ENCODE data around the gene NLRP3. TPM values are rescaled to one million over a fixed set of nuclear protein-coding genes. Genes with fewer than 3 reads are reported as not detected.

Gene NLRP3
- total RNA-seq, 1 donor from 2014 or later, result 0.44 TPM

GRCh38 chr1:247452447-247453039, 36.6 kb downstream of the NLRP3 start:
- DNase-seq (no peak), ATAC-seq (ENCODE audit: low read depth) (no peak)
- H3K4me3 Mint-ChIP-seq, result no peak overlapping the region
- POLR2A ChIA-PET, result no interaction called here
- intact Hi-C loops (cut with micrococcal nuclease), result no loop called here
- H3K27me3 Mint-ChIP-seq, result peaks cover 10% of the 10 kb centered on the region
- no peaks in the 10 kb centered on the region for H3K36me3 Mint-ChIP-seq (ENCODE audit: low read depth)
- H3K4me1 Mint-ChIP-seq, result no peaks in the 10 kb centered on the region
- CTCF ChIA-PET, result no interaction called here
- TF ChIP-seq CTCF (IDR thresholded peaks at IDR 0.05), result no peak
- H3K9me3 Mint-ChIP-seq, result no peaks in the 10 kb centered on the region
- H3K27ac Mint-ChIP-seq, result no peak overlapping the region

GRCh38 chr1:247453245-247453644, 37.3 kb downstream of the NLRP3 start:
- intact Hi-C loops (cut with micrococcal nuclease), result no loop called here
- no peak overlapping the region for H3K4me3 Mint-ChIP-seq
- H3K36me3 Mint-ChIP-seq (ENCODE audit: low read depth), result no peaks in the 10 kb centered on the region
- DNase-seq, result no peak
- no peak for ATAC-seq (ENCODE audit: low read depth)
- no peak for TF ChIP-seq CTCF (IDR thresholded peaks at IDR 0.05)
- H3K4me1 Mint-ChIP-seq, result no peaks in the 10 kb centered on the region
- H3K9me3 Mint-ChIP-seq, result no peaks in the 10 kb centered on the region
- CTCF ChIA-PET, result no interaction called here
- H3K27ac Mint-ChIP-seq, result no peak overlapping the region
- POLR2A ChIA-PET, result no interaction called here
- H3K27me3 Mint-ChIP-seq, result peaks cover 12% of the 10 kb centered on the region

- no peaks in the 10 kb centered on the region for H3K9me3 Mint-ChIP-seq
- intact Hi-C loops (cut with micrococcal nuclease), result no loop called here
- no peak overlapping the region for H3K4me3 Mint-ChIP-seq
- no peaks in the 10 kb centered on the region for H3K36me3 Mint-ChIP-seq (ENCODE audit: low read depth)
- ChIA-PET POLR2A (no interaction called here), CTCF (no interaction called here)
- ATAC-seq (ENCODE audit: low read depth) (no peak), DNase-seq (no peak)
- no peak for TF ChIP-seq CTCF (IDR thresholded peaks at IDR 0.05)
- H3K27me3 Mint-ChIP-seq, result peaks cover 12% of the 10 kb centered on the region
- H3K27ac Mint-ChIP-seq, result no peak overlapping the region
- H3K4me1 Mint-ChIP-seq, result no peaks in the 10 kb centered on the region
Measured at GRCh38 chr1:247453997-247454396, 38.0 kb downstream of the NLRP3 start.

GRCh38 chr1:247456021-247456420, 40.0 kb downstream of the NLRP3 start:
- intact Hi-C loops (cut with micrococcal nuclease), result no loop called here
- Mint-ChIP-seq H3K27me3 (peaks cover 12% of the 10 kb centered on the region), H3K36me3 (ENCODE audit: low read depth) (no peaks in the 10 kb centered on the region), H3K27ac (no peak overlapping the region), H3K9me3 (no peaks in the 10 kb centered on the region), H3K4me3 (no peak overlapping the region), H3K4me1 (no peaks in the 10 kb centered on the region)
- TF ChIP-seq CTCF (IDR thresholded peaks at IDR 0.05), result no peak
- POLR2A ChIA-PET, result no interaction called here
- CTCF ChIA-PET, result no interaction called here
- ATAC-seq (ENCODE audit: low read depth) (no peak), DNase-seq (no peak)

- no peak for DNase-seq
- intact Hi-C loops (cut with micrococcal nuclease), result no loop called here
- H3K27me3 Mint-ChIP-seq, result peaks cover 12% of the 10 kb centered on the region
- no peaks in the 10 kb centered on the region for H3K4me1 Mint-ChIP-seq
- no peaks in the 10 kb centered on the region for H3K36me3 Mint-ChIP-seq (ENCODE audit: low read depth)
- no peak overlapping the region for H3K27ac Mint-ChIP-seq
- no peak for TF ChIP-seq CTCF (IDR thresholded peaks at IDR 0.05)
- H3K9me3 Mint-ChIP-seq, result no peaks in the 10 kb centered on the region
- ATAC-seq (ENCODE audit: low read depth), result no peak
- ChIA-PET CTCF (no interaction called here), POLR2A (no interaction called here)
- H3K4me3 Mint-ChIP-seq, result no peak overlapping the region
Measured at GRCh38 chr1:247456914-247457639, 41.1 kb downstream of the NLRP3 start.

Data from activated B cell treated with CpG ODN at 0.5 μM for 24 hours (primary cell).